HCT116 (cell line): Measurements from ENCODE around the gene SGCB. TPM values are rescaled to one million over a fixed set of nuclear protein-coding genes. Genes with fewer than 3 reads are reported as not detected.

ENCODE experiments used
- ATAC-seq: fragments of 200-7000 bp; cut with Tn5 transposase; 2 replicates; pipeline ENCODE4 v1.9.1; 2020; ENCODE audit warnings: mild to moderate bottlenecking, moderate library complexity
- BruUV-seq: library from RNA; stranded (reverse); fragments of 400-500 nt; replicated peaks from 2 replicates; lab custom pipeline; 2021; lab: Mats Ljungman, UMichigan
- CTCF ChIA-PET: fragments of 300-600 bp; sonication (Branson Sonifier 250); formaldehyde crosslinking; loops from one replicate; lab custom pipeline; 2021; ENCODE audit warnings: antibody characterized with exemption; lab: Charles Lee
- POLR2A ChIA-PET: fragments of 300-600, 350-600 bp; sonication (Branson Sonifier 250); formaldehyde crosslinking; loops from one replicate; lab custom pipeline; 2021; ENCODE audit warnings: antibody characterized with exemption; lab: Charles Lee
- RAD21 ChIA-PET, 2 experiments: fragments of 300-600 bp; sonication (Branson Sonifier 250); formaldehyde crosslinking; loops; one replicate each; lab custom pipeline; 2023; ENCODE audit warnings: low total read pairs in 2 of 2; ENCODE audit not compliant: uncharacterized antibody in 2 of 2, unreplicated experiment in 2 of 2, low non-redundant PET in 1 of 2; lab: Charles Lee
- DNase-seq: peaks from one replicate; pipeline ENCODE4 v3.0.0-alpha.2; 2010; ENCODE audit warnings: low read depth, low spot score
- H2AFZ ChIP-seq: fragments of 200-600 bp; shearing (Covaris generic), sonication (generic); 2 replicates; pipeline ENCODE4 v1.6.1; 2017; ENCODE audit warnings: low read depth, mixed run types, mixed read lengths, antibody characterized with exemption, low read length; ENCODE audit not compliant: poor library complexity, severe bottlenecking
- H3K27ac ChIP-seq: 2 replicates; pipeline ENCODE4 v1.5.1; 2012; ENCODE audit warnings: low read depth, low read length
- H3K27me3 ChIP-seq: fragments of 200-600 bp; sonication (generic); 2 replicates; pipeline ENCODE4 v1.6.1; 2016; ENCODE audit warnings: mixed run types, low read length, mixed read lengths; ENCODE audit not compliant: insufficient read depth
- H3K36me3 ChIP-seq, 2 experiments: fragments of 200-500 bp in 1 of 2; fragments of 200-600 bp in 1 of 2; sonication (Bioruptor generic) in 1 of 2; sonication (generic) in 1 of 2; 2 replicates each; pipeline versions ENCODE4 v1.5.1 to v1.6.1; 2014 to 2016; ENCODE audit warnings: low read length in 2 of 2, inconsistent platforms in 1 of 2, mixed read lengths in 1 of 2, mixed run types in 1 of 2; ENCODE audit not compliant: insufficient read depth in 2 of 2, control insufficient read depth in 1 of 2
- H3K4me1 ChIP-seq, 2 experiments: fragments of 200-600 bp in 1 of 2; sonication (generic) in 1 of 2; 2 replicates each; pipeline versions ENCODE4 v1.5.1 to v1.6.1; 2012 to 2017; ENCODE audit warnings: low read length in 2 of 2, inconsistent platforms in 1 of 2, mild to moderate bottlenecking in 1 of 2, mixed read lengths in 1 of 2, mixed run types in 1 of 2, moderate library complexity in 1 of 2; ENCODE audit not compliant: insufficient read depth in 2 of 2, control insufficient read depth in 1 of 2
- H3K4me2 ChIP-seq: fragments of 200-600 bp; sonication (generic); 2 replicates; pipeline ENCODE4 v1.6.1; 2017; ENCODE audit warnings: mixed run types, low read length, mixed read lengths
- H3K4me3 ChIP-seq, 2 experiments: fragments of 200-600 bp in 1 of 2; sonication (generic) in 1 of 2; replicated peaks in 1 of 2; 2 replicates each; pipeline ENCODE4 v1.5.1; 2011 to 2016; ENCODE audit warnings: low read length in 2 of 2, control low read depth in 1 of 2, low read depth in 1 of 2, mild to moderate bottlenecking in 1 of 2, mixed read lengths in 1 of 2, mixed run types in 1 of 2
- H3K79me2 ChIP-seq: fragments of 200-600 bp; sonication (generic); 2 replicates; pipeline ENCODE4 v1.6.1; 2017; ENCODE audit warnings: mild to moderate bottlenecking, mixed run types, low read length, moderate library complexity, mixed read lengths; ENCODE audit not compliant: insufficient read depth
- H3K9ac ChIP-seq: fragments of 200-600 bp; sonication (generic); 2 replicates; pipeline ENCODE4 v1.6.1; 2016; ENCODE audit warnings: low read length, mixed read lengths
- H3K9me2 ChIP-seq: fragments of 200-600 bp; sonication (generic), shearing (Covaris generic); 2 replicates; pipeline ENCODE4 v1.6.1; 2017; ENCODE audit warnings: mixed run types, mild to moderate bottlenecking, moderate library complexity; ENCODE audit not compliant: insufficient read depth
- H3K9me3 ChIP-seq, 2 experiments: fragments of 200-500 bp in 1 of 2; fragments of 200-600 bp in 1 of 2; sonication (Bioruptor generic) in 1 of 2; sonication (generic) in 1 of 2; 2 replicates each; pipeline ENCODE4 v1.6.1; 2014 to 2017; ENCODE audit warnings: low read length in 2 of 2, mixed read lengths in 2 of 2, inconsistent platforms in 1 of 2, low read depth in 1 of 2, mild to moderate bottlenecking in 1 of 2, mixed run types in 1 of 2, moderate library complexity in 1 of 2; ENCODE audit not compliant: control insufficient read depth in 1 of 2, insufficient read depth in 1 of 2
- H4K20me1 ChIP-seq: fragments of 200-600 bp; sonication (generic), shearing (Covaris generic); 2 replicates; pipeline ENCODE4 v1.6.1; 2017; ENCODE audit warnings: mixed run types, mild to moderate bottlenecking, moderate library complexity; ENCODE audit not compliant: insufficient read depth
- CBX3 ChIP-seq: IDR thresholded peaks from 2 replicates; pipeline ENCODE4 v1.6.1; 2012; ENCODE audit warnings: low read depth
- ELF1 ChIP-seq: IDR thresholded peaks from 2 replicates; pipeline ENCODE4 v1.6.1; 2012; ENCODE audit warnings: low read depth, borderline replicate concordance
- FOSL1 ChIP-seq: IDR thresholded peaks from 2 replicates; pipeline ENCODE4 v1.6.1; 2012; ENCODE audit warnings: low read depth
- MAX ChIP-seq: IDR thresholded peaks from 2 replicates; pipeline ENCODE4 v1.6.1; 2012
- RAD21 ChIP-seq: IDR thresholded peaks from 2 replicates; pipeline ENCODE4 v1.6.1; 2012; ENCODE audit warnings: low read depth, mild to moderate bottlenecking
- REST ChIP-seq: IDR thresholded peaks from 2 replicates; pipeline ENCODE4 v1.6.1; 2012; ENCODE audit warnings: low read depth
- SIN3A ChIP-seq: IDR thresholded peaks from 2 replicates; pipeline ENCODE4 v1.6.1; 2012; ENCODE audit warnings: low read depth
- SRF ChIP-seq: IDR thresholded peaks from 2 replicates; pipeline ENCODE4 v1.6.1; 2012; ENCODE audit warnings: low read depth
- TCF7L2 ChIP-seq: IDR thresholded peaks from 2 replicates; pipeline ENCODE4 v1.7.0; 2011; ENCODE audit warnings: borderline replicate concordance, inconsistent platforms; ENCODE audit not compliant: insufficient read depth, insufficient read length; ENCODE audit errors: extremely low read depth
- YY1 ChIP-seq: IDR thresholded peaks from 2 replicates; pipeline ENCODE4 v1.6.1; 2011; ENCODE audit warnings: low read length, low read depth, moderate library complexity, mild to moderate bottlenecking; ENCODE audit not compliant: insufficient replicate concordance; ENCODE audit errors: extremely low read depth
- ZBTB33 ChIP-seq: IDR thresholded peaks from 2 replicates; pipeline ENCODE4 v1.6.1; 2011; ENCODE audit warnings: mild to moderate bottlenecking, low read length, moderate library complexity; ENCODE audit not compliant: insufficient replicate concordance; ENCODE audit errors: extremely low read depth
- ZNF274 ChIP-seq: fragments of 200-500 bp; sonication (Bioruptor generic); IDR thresholded peaks from 2 replicates; pipeline ENCODE4 v1.6.1; 2014; ENCODE audit warnings: mild to moderate bottlenecking, low read depth, low read length, inconsistent platforms
- intact Hi-C: fragments of 100-400 bp; cut with micrococcal nuclease; formaldehyde crosslinking; loops from 2 replicates; pipeline ENCODE4 v1.10.0; 2022
- total RNA-seq: library from RNA; stranded (reverse); gene quantifications from one replicate; pipeline ENCODE4 v1.2.1, GENCODE V29; 2021; ENCODE audit not compliant: unreplicated experiment

Gene SGCB
- total RNA-seq, 1 experiment from 2014 or later, result 18.3 TPM

- Histone ChIP-seq H3K79me2 (no peaks in the 10 kb centered on the region), H3K4me3 (no peak overlapping the region), H3K9me3 (no peaks in the 10 kb centered on the region), H4K20me1 (no peaks in the 10 kb centered on the region), H3K9me2 (no peaks in the 10 kb centered on the region), H3K4me1 (no peaks in the 10 kb centered on the region), H3K36me3 (no peaks in the 10 kb centered on the region), H3K27me3 (no peaks in the 10 kb centered on the region), H3K9ac (no peak overlapping the region), H3K27ac (no peak overlapping the region), H2AFZ (no peak overlapping the region), H3K4me2 (no peak overlapping the region)
- no peak for ATAC-seq
- POLR2A ChIA-PET, result no interaction called here
- RAD21 ChIA-PET, result no interaction called here
- intact Hi-C loops, result no loop called here
- CTCF ChIA-PET, result no interaction called here
- DNase-seq, result no peak
- TF ChIP-seq CBX3 (no peak), YY1 (no peak), ZBTB33 (no peak), SIN3A (no peak), FOSL1 (no peak), SRF (no peak), ZNF274 (no peak), TCF7L2 (no peak), MAX (no peak), ELF1 (no peak), REST (no peak), RAD21 (no peak)
- BruUV-seq, result no TSS peak
Observed at GRCh38 chr4:52012651-52013050, 25.4 kb downstream of the SGCB start.
